HepG2 (cell line): Measurements from ENCODE around the gene PRAMEF20. TPM values are rescaled to one million over a fixed set of nuclear protein-coding genes. Genes with fewer than 3 reads are reported as not detected.
"Not testable (repeated sequence)": the region's sequence is repeated elsewhere in the genome, so short reads cannot be mapped to it uniquely, and the experiment has no call there.

Source experiments
- ATAC-seq: fragments of 200-7000 bp; cut with Tn5 transposase; 3 replicates; pipeline ENCODE4 v1.9.1; 2020; ENCODE audit warnings: mild to moderate bottlenecking, moderate library complexity
- BruUV-seq: library from RNA; stranded (reverse); fragments of 400-500 nt; replicated peaks from 2 replicates; lab custom pipeline; 2021; lab: Mats Ljungman, UMichigan
- CTCF ChIA-PET: fragments of 300-600 bp; formaldehyde crosslinking; extraction: SDS; loops from one replicate; lab custom pipeline; 2021; ENCODE audit warnings: low total read pairs, inconsistent platforms, low intra/inter-chr PET ratio; lab: Yijun Ruan, JAX
- POLR2A ChIA-PET: fragments of 350-600 bp; sonication (Branson Sonifier 250); formaldehyde crosslinking; loops from one replicate; lab custom pipeline; 2020; ENCODE audit warnings: antibody characterized with exemption, inconsistent platforms; lab: Yijun Ruan, JAX
- DNase-seq: peaks from one replicate; pipeline ENCODE4 v3.0.0-alpha.2; 2015; ENCODE audit warnings: low spot score
- FAIRE-seq: peaks from 3 replicates; lab custom pipeline; 2011; peaks lifted over from hg19 to GRCh38; lab: Jason Lieb, UNC
- H2AFZ ChIP-seq: one replicate; pipeline ENCODE4 v1.6.1; 2011; ENCODE audit warnings: low read length, inconsistent platforms
- H3K27ac ChIP-seq: fragments of 300-600 bp; 3 replicates; pipeline ENCODE4 v1.8.0; 2011; ENCODE audit warnings: mixed run types, mild to moderate bottlenecking, mixed read lengths, low read length, inconsistent platforms; ENCODE audit not compliant: insufficient read depth; ENCODE audit errors: extremely low read length
- H3K27me3 ChIP-seq, 2 experiments: fragments of 200-600 bp in 1 of 2; 2 replicates in 1 of 2; 3 replicates in 1 of 2; pipeline versions ENCODE4 v1.6.0 to v1.8.0; 2011; ENCODE audit warnings: low read length in 2 of 2, mild to moderate bottlenecking in 2 of 2, moderate library complexity in 2 of 2, inconsistent platforms in 1 of 2; ENCODE audit not compliant: insufficient read depth in 2 of 2, control insufficient read depth in 1 of 2
- H3K36me3 ChIP-seq, 2 experiments: fragments of 200-600 bp in 1 of 2; replicated peaks in 1 of 2; 2 replicates in 1 of 2; 3 replicates in 1 of 2; pipeline versions ENCODE4 v1.5.1 to v1.8.0; 2011; ENCODE audit warnings: low read length in 2 of 2, inconsistent platforms in 1 of 2; ENCODE audit not compliant: insufficient read depth in 2 of 2, control insufficient read depth in 1 of 2
- H3K4me1 ChIP-seq: 2 replicates; pipeline ENCODE4 v1.5.1; 2012; ENCODE audit warnings: low read length, inconsistent platforms; ENCODE audit not compliant: insufficient read depth
- H3K4me2 ChIP-seq: 2 replicates; pipeline ENCODE4 v1.6.0; 2011; ENCODE audit warnings: low read depth, low read length, inconsistent platforms
- H3K4me3 ChIP-seq, 3 experiments: fragments of 200-600 bp in 1 of 3; sonication (generic), shearing (Covaris generic) in 1 of 3; replicated peaks in 1 of 3; 2 replicates each; pipeline ENCODE4 v1.5.1; 2011 to 2016; ENCODE audit warnings: low read length in 3 of 3, inconsistent platforms in 2 of 3, low read depth in 2 of 3, mild to moderate bottlenecking in 2 of 3, control low read depth in 1 of 3, mixed read lengths in 1 of 3; ENCODE audit not compliant: insufficient read depth in 1 of 3
- H3K79me2 ChIP-seq: one replicate; pipeline ENCODE4 v1.6.1; 2011; ENCODE audit warnings: low read length, inconsistent platforms; ENCODE audit not compliant: insufficient read depth
- H3K9ac ChIP-seq: 2 replicates; pipeline ENCODE4 v1.6.0; 2011; ENCODE audit warnings: mild to moderate bottlenecking, low read depth, low read length, inconsistent platforms; ENCODE audit not compliant: insufficient read depth
- H3K9me3 ChIP-seq: 2 replicates; pipeline ENCODE4 v1.5.1; 2012; ENCODE audit warnings: mild to moderate bottlenecking, low read length
- H4K20me1 ChIP-seq: 2 replicates; pipeline ENCODE4 v1.6.0; 2011; ENCODE audit warnings: inconsistent platforms, mild to moderate bottlenecking, low read length, moderate library complexity; ENCODE audit not compliant: insufficient read depth
- ATF4 ChIP-seq, 2 experiments: fragments of 450-650 bp in 1 of 2; sonication (generic) in 1 of 2; formaldehyde crosslinking; IDR thresholded peaks; 2 replicates each; pipeline versions ENCODE4 v1.5.0 to v1.8.0; 2020 to 2022; ENCODE audit warnings: mild to moderate bottlenecking in 1 of 2, missing genetic modification reagents in 1 of 2
- CHD4 ChIP-seq: fragments of 200-600 bp; sonication (generic); IDR thresholded peaks from 2 replicates; pipeline ENCODE4 v1.7.0; 2017; ENCODE audit warnings: mild to moderate bottlenecking, low read length, borderline replicate concordance
- DMTF1 ChIP-seq: sonication (generic); formaldehyde crosslinking; IDR thresholded peaks from 2 replicates; pipeline ENCODE4 v1.4.0; 2020; ENCODE audit warnings: mild to moderate bottlenecking, missing genetic modification reagents
- MEIS1 ChIP-seq: sonication (generic); formaldehyde crosslinking; IDR thresholded peaks from 2 replicates; pipeline ENCODE4 v1.9.0; 2021; ENCODE audit warnings: mild to moderate bottlenecking, missing genetic modification reagents, moderate library complexity, borderline replicate concordance
- PBX3 ChIP-seq: sonication (generic); formaldehyde crosslinking; IDR thresholded peaks from 2 replicates; pipeline ENCODE4 v1.8.1; 2023; ENCODE audit warnings: missing genetic modification reagents, inconsistent platforms, borderline replicate concordance
- PHB2 ChIP-seq: fragments of 450-650 bp; IDR thresholded peaks from 2 replicates; pipeline ENCODE4 v1.6.1; 2018; ENCODE audit not compliant: partially characterized antibody
- ZNF263 ChIP-seq: sonication (generic); formaldehyde crosslinking; IDR thresholded peaks from 2 replicates; pipeline ENCODE4 v1.4.0; 2020; ENCODE audit warnings: missing genetic modification reagents
- ZNF552 ChIP-seq: sonication (generic); formaldehyde crosslinking; IDR thresholded peaks from 2 replicates; pipeline ENCODE4 v1.9.0; 2022; ENCODE audit warnings: missing genetic modification reagents, mild to moderate bottlenecking, borderline replicate concordance
- ZNF703 ChIP-seq: sonication (generic); formaldehyde crosslinking; IDR thresholded peaks from 2 replicates; pipeline ENCODE4 v1.5.1; 2020; ENCODE audit warnings: missing genetic modification reagents, mild to moderate bottlenecking, moderate library complexity, borderline replicate concordance
- ZSCAN21 ChIP-seq: sonication (generic); formaldehyde crosslinking; IDR thresholded peaks from 2 replicates; pipeline ENCODE4 v1.8.0; 2022; ENCODE audit warnings: mild to moderate bottlenecking, missing genetic modification reagents, moderate library complexity, borderline replicate concordance
- WGBS: methylation state at CpG from one replicate; pipeline ENCODE4 v1.1.6; 2017; ENCODE audit warnings: low lambda C conversion rate; 5-methylcytosine and 5-hydroxymethylcytosine counted together
- in situ Hi-C: cut with HindIII; loops from 2 replicates; pipeline ENCODE4 v1.10.0; 2017; ENCODE audit warnings: low pct_unique_long_range_greater_than_20kb; ENCODE audit not compliant: extremely low pct_ligation_motif_present
- intact Hi-C: fragments of 100-400 bp; cut with micrococcal nuclease; formaldehyde crosslinking; loops from one replicate; pipeline ENCODE4 v1.10.0; 2022; ENCODE audit not compliant: unreplicated experiment
- polyA plus RNA-seq, 8 experiments: library from polyadenylated mRNA; depleted of rRNA in 3 of 8; stranded (reverse) in 7 of 8; unstranded in 1 of 8; fragments of >200 nt; fragmentation: Illumina TruSeq in 4 of 8; extraction: Trizol in 4 of 8; gene quantifications; 2 replicates each; pipeline versions ENCODE4 v1.2.1 to v1.2.3, GENCODE V29; 2011 to 2016; ENCODE audit warnings: low read depth in 4 of 8, missing spikeins in 1 of 8, mixed read lengths in 1 of 8; ENCODE audit not compliant: insufficient read depth in 1 of 8
- total RNA-seq, 5 experiments: library from RNA; depleted of rRNA; stranded (reverse); fragments of >200 nt; fragmentation: Illumina TruSeq; extraction: Trizol; gene quantifications; 2 replicates each; pipeline ENCODE4 v1.2.3, GENCODE V29; 2016; ENCODE audit warnings: low read depth in 1 of 5

The PRAMEF20 gene
- total and polyA plus RNA-seq, 2 of the 13 experiments (the other 11 are each of a cell fraction or from before 2014, with no cell fraction given), result not detected

- Histone ChIP-seq H3K9me3 (no peaks in the 10 kb centered on the region), H3K36me3 (no peaks in the 10 kb centered on the region), H3K4me2 (no peak overlapping the region), H3K4me3 (no peak overlapping the region), H3K79me2 (no peaks in the 10 kb centered on the region), H4K20me1 (no peaks in the 10 kb centered on the region), H3K27ac (no peak overlapping the region), H3K4me1 (no peaks in the 10 kb centered on the region), H3K9ac (no peak overlapping the region), H2AFZ (no peak overlapping the region), H3K27me3 (peaks cover 0 to 9% of the 10 kb centered on the region in 2 experiments; a peak in 1 of 5 replicates)
- TF ChIP-seq ZNF552 (CRISPR knock-in tag) (no peak), ATF4 (CRISPR knock-in tag; IDR thresholded peaks at IDR 0.05) (no peak), CHD4 (no peak), PBX3 (no peak), PHB2 (no peak), ZSCAN21 (CRISPR knock-in tag) (no peak), DMTF1 (CRISPR knock-in tag) (no peak), MEIS1 (CRISPR knock-in tag) (no peak), ZNF263 (CRISPR knock-in tag) (no peak), ZNF703 (CRISPR knock-in tag) (no peak)
- ATAC-seq (no peak), FAIRE-seq (no peak), DNase-seq (no peak)
- CTCF ChIA-PET, result no interaction called here
- 35% methylated on average over 3 of the region's 3 CpGs for WGBS
- in situ Hi-C loops, result no loop called here
- intact Hi-C loops, result no loop called here
- POLR2A ChIA-PET, result no interaction called here
- BruUV-seq, result no TSS peak
These were observed 25.2 kb downstream of the PRAMEF20 start for GRCh38 chr1:13435458-13435857.

- H3K36me3 ChIP-seq, H2AFZ ChIP-seq, FAIRE-seq, H3K4me1 ChIP-seq, H3K27ac ChIP-seq, ATAC-seq, intact Hi-C loops, H4K20me1 ChIP-seq, BruUV-seq, in situ Hi-C loops, H3K9me3 ChIP-seq, H3K27me3 ChIP-seq, H3K4me3 ChIP-seq, CTCF ChIA-PET, DNase-seq, H3K9ac ChIP-seq, POLR2A ChIA-PET, H3K79me2 ChIP-seq, H3K4me2 ChIP-seq: not testable (repeated sequence)
- WGBS, result 76% methylated on average over 6 of the region's 49 CpGs
These were observed 29.0 kb downstream of the PRAMEF20 start for GRCh38 chr1:13439104-13439783.
